Activated CD4-positive, alpha-beta memory T cell treated with anti-CD3 and anti-CD28 coated beads, Interleukin-2, amount 10 ng/mL, durations not matched to agents 7 days and 5 days (primary cell): ENCODE data around the gene APLP2. TPM values are rescaled to one million over a fixed set of nuclear protein-coding genes. Genes with fewer than 3 reads are reported as not detected.

Experiments used
- CTCF ChIA-PET: fragments of 350-600 bp; sonication (Branson Sonifier 250); formaldehyde crosslinking; loops from one replicate; lab custom pipeline; 2021; ENCODE audit warnings: antibody characterized with exemption, inconsistent platforms; lab: Charles Lee
- POLR2A ChIA-PET: fragments of 350-600 bp; sonication (Branson Sonifier 250); formaldehyde crosslinking; loops from one replicate; lab custom pipeline; 2021; ENCODE audit warnings: antibody characterized with exemption; lab: Charles Lee
- DNase-seq: peaks from one replicate; pipeline ENCODE4 v3.0.0-alpha.2; 2020
- H3K27ac Mint-ChIP-seq: one replicate; pipeline ENCODE4 v1.8.0; 2021; ENCODE audit warnings: mild to moderate bottlenecking, mixed read lengths
- H3K27me3 Mint-ChIP-seq: one replicate; pipeline ENCODE4 v1.8.0; 2021; ENCODE audit warnings: mixed read lengths
- H3K36me3 Mint-ChIP-seq: one replicate; pipeline ENCODE4 v1.8.0; 2021; ENCODE audit warnings: low read depth, mixed read lengths
- H3K4me1 Mint-ChIP-seq: one replicate; pipeline ENCODE4 v1.8.0; 2021; ENCODE audit warnings: mixed read lengths
- H3K4me3 Mint-ChIP-seq: one replicate; pipeline ENCODE4 v1.8.0; 2021; ENCODE audit warnings: mild to moderate bottlenecking, mixed read lengths
- H3K9me3 Mint-ChIP-seq: one replicate; pipeline ENCODE4 v1.8.0; 2021; ENCODE audit warnings: mixed read lengths
- total RNA-seq, 2 experiments: library from RNA; stranded (reverse); gene quantifications; one replicate each; pipeline ENCODE4 v1.2.3, GENCODE V29; 2021

APLP2 gene
- total RNA-seq, 2 experiments from 2014 or later = 31.1 to 33.2 TPM

GRCh38 chr11:130040281-130040940 lies 29.3 kb upstream of the APLP2 start:
- POLR2A ChIA-PET = no interaction called here
- H3K9me3 Mint-ChIP-seq = no peaks in the 10 kb centered on the region
- no peaks in the 10 kb centered on the region for H3K36me3 Mint-ChIP-seq
- peaks cover 5% of the 10 kb centered on the region for H3K27me3 Mint-ChIP-seq
- no peak overlapping the region for H3K4me3 Mint-ChIP-seq
- no peaks in the 10 kb centered on the region for H3K4me1 Mint-ChIP-seq
- no peak for DNase-seq
- CTCF ChIA-PET = no interaction called here
- H3K27ac Mint-ChIP-seq = no peak overlapping the region

- POLR2A ChIA-PET = no interaction called here
- Mint-ChIP-seq H3K36me3 (no peaks in the 10 kb centered on the region), H3K9me3 (no peaks in the 10 kb centered on the region), H3K27me3 (peaks cover 5% of the 10 kb centered on the region), H3K4me1 (no peaks in the 10 kb centered on the region), H3K27ac (no peak overlapping the region), H3K4me3 (no peak overlapping the region)
- CTCF ChIA-PET = interaction anchor here (0.7 kb wide), 1 partner anchor 128 kb away, joined by 3 read pairs; no protein-coding TSS in a partner anchor
- no peak for DNase-seq
These were observed 27.6 kb upstream of the APLP2 start for GRCh38 chr11:130042093-130042591.

- no peaks in the 10 kb centered on the region for H3K4me1 Mint-ChIP-seq
- no peak overlapping the region for H3K27ac Mint-ChIP-seq
These were observed 26.1 kb upstream of the APLP2 start for GRCh38 chr11:130043575-130043974.

GRCh38 chr11:130047141-130047540 lies 22.6 kb upstream of the APLP2 start:
- Mint-ChIP-seq H3K4me3 (no peak overlapping the region), H3K27me3 (peaks cover 4% of the 10 kb centered on the region), H3K36me3 (no peaks in the 10 kb centered on the region), H3K9me3 (no peaks in the 10 kb centered on the region), H3K27ac (no peak overlapping the region), H3K4me1 (no peaks in the 10 kb centered on the region)
- POLR2A ChIA-PET = no interaction called here
- no peak for DNase-seq
- CTCF ChIA-PET = no interaction called here

More at GRCh38 chr11:130043575-130043974, 26.1 kb upstream of the APLP2 start:
- H3K27me3 Mint-ChIP-seq = peaks cover 2% of the 10 kb centered on the region
- no peak for DNase-seq
- H3K9me3 Mint-ChIP-seq = no peaks in the 10 kb centered on the region
- H3K4me3 Mint-ChIP-seq = no peak overlapping the region
- ChIA-PET CTCF (no interaction called here), POLR2A (no interaction called here)
- H3K36me3 Mint-ChIP-seq = no peaks in the 10 kb centered on the region

GRCh38 chr11:130049328-130049771 lies 20.3 kb upstream of the APLP2 start:
- Mint-ChIP-seq H3K9me3 (no peaks in the 10 kb centered on the region), H3K27ac (no peak overlapping the region), H3K4me3 (no peak overlapping the region), H3K36me3 (no peaks in the 10 kb centered on the region), H3K27me3 (peaks cover 8% of the 10 kb centered on the region), H3K4me1 (no peaks in the 10 kb centered on the region)
- DNase-seq = no peak
- POLR2A ChIA-PET = no interaction called here
- CTCF ChIA-PET = interaction anchor here (0.7 kb wide), 1 partner anchor 21 kb away, joined by 3 read pairs; no protein-coding TSS in a partner anchor

GRCh38 chr11:130050257-130050656 lies 19.4 kb upstream of the APLP2 start:
- H3K9me3 Mint-ChIP-seq = no peaks in the 10 kb centered on the region
- H3K27me3 Mint-ChIP-seq = peaks cover 12% of the 10 kb centered on the region
- no peak overlapping the region for H3K27ac Mint-ChIP-seq
- no peak for DNase-seq
- no peak overlapping the region for H3K4me3 Mint-ChIP-seq
- ChIA-PET POLR2A (no interaction called here), CTCF (no interaction called here)
- H3K4me1 Mint-ChIP-seq = no peaks in the 10 kb centered on the region
- no peaks in the 10 kb centered on the region for H3K36me3 Mint-ChIP-seq

- no peaks in the 10 kb centered on the region for H3K4me1 Mint-ChIP-seq
- H3K27ac Mint-ChIP-seq = no peak overlapping the region
- POLR2A ChIA-PET = no interaction called here
- peaks cover 12% of the 10 kb centered on the region for H3K27me3 Mint-ChIP-seq
- CTCF ChIA-PET = no interaction called here
- no peaks in the 10 kb centered on the region for H3K36me3 Mint-ChIP-seq
- DNase-seq = no peak
- no peaks in the 10 kb centered on the region for H3K9me3 Mint-ChIP-seq
- H3K4me3 Mint-ChIP-seq = no peak overlapping the region
These were observed 18.6 kb upstream of the APLP2 start for GRCh38 chr11:130051082-130051481.

GRCh38 chr11:130052567-130052966 lies 17.1 kb upstream of the APLP2 start:
- Mint-ChIP-seq H3K4me3 (no peak overlapping the region), H3K27ac (no peak overlapping the region), H3K9me3 (no peaks in the 10 kb centered on the region), H3K36me3 (no peaks in the 10 kb centered on the region), H3K4me1 (no peaks in the 10 kb centered on the region), H3K27me3 (peaks cover 15% of the 10 kb centered on the region)
- no peak for DNase-seq
- ChIA-PET POLR2A (no interaction called here), CTCF (interaction anchor here (0.8 kb wide), 1 partner anchor 129 kb away, joined by 3 read pairs; no protein-coding TSS in a partner anchor)

GRCh38 chr11:130054966-130055365 lies 14.7 kb upstream of the APLP2 start:
- Mint-ChIP-seq H3K4me1 (no peaks in the 10 kb centered on the region), H3K4me3 (no peak overlapping the region), H3K36me3 (no peaks in the 10 kb centered on the region), H3K27ac (no peak overlapping the region), H3K27me3 (peaks cover 18% of the 10 kb centered on the region), H3K9me3 (no peaks in the 10 kb centered on the region)
- CTCF ChIA-PET = no interaction called here
- POLR2A ChIA-PET = no interaction called here
- DNase-seq = no peak

GRCh38 chr11:130055617-130056016 lies 14.1 kb upstream of the APLP2 start:
- ChIA-PET POLR2A (no interaction called here), CTCF (no interaction called here)
- peaks cover 18% of the 10 kb centered on the region for H3K27me3 Mint-ChIP-seq
- no peaks in the 10 kb centered on the region for H3K36me3 Mint-ChIP-seq
- no peak for DNase-seq
- H3K27ac Mint-ChIP-seq = no peak overlapping the region
- no peaks in the 10 kb centered on the region for H3K4me1 Mint-ChIP-seq
- no peak overlapping the region for H3K4me3 Mint-ChIP-seq
- H3K9me3 Mint-ChIP-seq = no peaks in the 10 kb centered on the region

- Mint-ChIP-seq H3K4me3 (no peak overlapping the region), H3K36me3 (no peaks in the 10 kb centered on the region), H3K4me1 (no peaks in the 10 kb centered on the region), H3K9me3 (no peaks in the 10 kb centered on the region), H3K27me3 (peaks cover 26% of the 10 kb centered on the region), H3K27ac (no peak overlapping the region)
- no peak for DNase-seq
- ChIA-PET POLR2A (no interaction called here), CTCF (interaction anchor here (0.5 to 1.7 kb wide), 2 partner anchors 10 to 42 kb away, joined by 4 to 8 read pairs; no protein-coding TSS in a partner anchor)
These were observed 8.7 kb upstream of the APLP2 start for GRCh38 chr11:130061017-130061416.

- ChIA-PET CTCF (interaction anchor here (1.7 kb wide), 1 partner anchor 9 kb away, joined by 4 read pairs; no protein-coding TSS in a partner anchor), POLR2A (no interaction called here)
- H3K9me3 Mint-ChIP-seq = no peaks in the 10 kb centered on the region
- H3K4me3 Mint-ChIP-seq = no peak overlapping the region
- no peaks in the 10 kb centered on the region for H3K4me1 Mint-ChIP-seq
- no peak overlapping the region for H3K27ac Mint-ChIP-seq
- H3K36me3 Mint-ChIP-seq = no peaks in the 10 kb centered on the region
- peaks cover 25% of the 10 kb centered on the region for H3K27me3 Mint-ChIP-seq
- no peak for DNase-seq
These were observed 7.7 kb upstream of the APLP2 start for GRCh38 chr11:130062026-130062425.

- DNase-seq = no peak
- ChIA-PET POLR2A (interaction anchor here (1.0 kb wide), 1 partner anchor 60 kb away, joined by 4 read pairs; no protein-coding TSS in a partner anchor), CTCF (no interaction called here)
- no peak overlapping the region for H3K4me3 Mint-ChIP-seq
- H3K36me3 Mint-ChIP-seq = no peaks in the 10 kb centered on the region
- H3K9me3 Mint-ChIP-seq = no peaks in the 10 kb centered on the region
- H3K4me1 Mint-ChIP-seq = peaks cover 2% of the 10 kb centered on the region
- H3K27ac Mint-ChIP-seq = no peak overlapping the region
- peaks cover 23% of the 10 kb centered on the region for H3K27me3 Mint-ChIP-seq
These were observed 6.2 kb upstream of the APLP2 start for GRCh38 chr11:130063451-130063850.
